Natural killer cell treated with Interleukin-12 subunit alpha and Interleukin-12 subunit beta and Interleukin-15 and Interleukin-18, amount 100 ng/mL, for 72 hours (primary cell): ENCODE data around the gene ZNF550. TPM values are rescaled to one million over a fixed set of nuclear protein-coding genes. Genes with fewer than 3 reads are reported as not detected.
"Not testable (repeated sequence)": the region's sequence is repeated elsewhere in the genome, so short reads cannot be mapped to it uniquely, and the experiment has no call there.

Experiments
- ATAC-seq, 2 donors: fragments of 150-1000 bp; cut with Tn5 transposase in 1 of 2; sonication (Bioruptor Pico), chemical (Tn5 transposase) in 1 of 2; 2 replicates each; pipeline ENCODE4 v1.10.0; 2021
- DNase-seq: peaks from one replicate; pipeline ENCODE4 v3.0.0; 2022; ENCODE audit warnings: low spot score
- H3K27ac Mint-ChIP-seq, 2 donors: 1 replicate in 1 of 2; 2 replicates in 1 of 2; pipeline ENCODE4 v1.8.0; 2022; ENCODE audit warnings: mixed read lengths in 2 of 2, mild to moderate bottlenecking in 1 of 2, moderate library complexity in 1 of 2
- H3K27me3 Mint-ChIP-seq, 2 donors: 1 replicate in 1 of 2; 2 replicates in 1 of 2; pipeline ENCODE4 v1.8.0; 2022; ENCODE audit warnings: mixed read lengths in 2 of 2
- H3K36me3 Mint-ChIP-seq: one replicate; pipeline ENCODE4 v1.8.0; 2022; ENCODE audit warnings: mixed read lengths
- H3K4me1 Mint-ChIP-seq, 2 donors: 1 replicate in 1 of 2; 2 replicates in 1 of 2; pipeline ENCODE4 v1.8.0; 2022; ENCODE audit warnings: low read depth in 2 of 2, mixed read lengths in 2 of 2, mild to moderate bottlenecking in 1 of 2
- H3K4me3 Mint-ChIP-seq: one replicate; pipeline ENCODE4 v1.8.0; 2022; ENCODE audit warnings: mixed read lengths
- H3K9me3 Mint-ChIP-seq: 2 replicates; pipeline ENCODE4 v1.8.0; 2022; ENCODE audit warnings: mixed read lengths
- total RNA-seq, 2 donors: library from RNA; stranded (reverse); gene quantifications; one replicate each; pipeline ENCODE4 v1.2.3, GENCODE V29; 2022

ZNF550 gene
- total RNA-seq, 2 donors from 2014 or later, result 7.8 to 8.8 TPM

DNA sequence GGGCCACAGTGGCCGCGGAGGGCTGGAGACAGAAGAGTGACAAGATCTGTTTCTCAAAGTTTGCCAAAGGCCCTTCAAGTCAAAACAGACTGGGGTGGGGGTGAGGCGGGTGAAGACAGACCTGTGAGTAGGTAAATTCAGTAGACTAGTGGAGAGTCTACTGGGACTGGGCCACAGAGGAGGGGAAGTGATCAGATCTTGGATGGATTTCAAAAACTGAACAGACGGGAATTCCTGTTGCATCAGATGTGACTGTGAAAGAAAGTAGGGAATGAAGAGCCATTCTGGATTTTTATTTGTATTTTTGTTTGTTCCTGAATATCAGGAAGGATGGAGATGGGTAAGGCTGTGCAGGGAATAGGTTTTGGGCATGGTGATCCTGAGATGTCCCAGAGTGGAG, 59.3 kb downstream of the ZNF550 start:
- Mint-ChIP-seq H3K27ac (peak overlapping the region; percentile 47 to 74), H3K36me3 (peaks cover 61% of the 10 kb centered on the region), H3K9me3 (peaks cover 18% of the 10 kb centered on the region), H3K4me1 (peaks cover 20 to 26% of the 10 kb centered on the region in 2 donors), H3K4me3 (peak overlapping the region; percentile 85)
- DNase-seq, H3K27me3 Mint-ChIP-seq, ATAC-seq: not testable (repeated sequence)

- ATAC-seq, result peak; percentile 98 to 100
- Mint-ChIP-seq H3K36me3 (peaks cover 60% of the 10 kb centered on the region), H3K4me1 (peaks cover 20 to 26% of the 10 kb centered on the region in 2 donors), H3K4me3 (peak within 1 kb of the TSS; percentile 85), H3K9me3 (peaks cover 18% of the 10 kb centered on the region), H3K27ac (peak within 1 kb of the TSS; percentile 48 to 74)
- not testable (repeated sequence) for H3K27me3 Mint-ChIP-seq
- peak; percentile 96 for DNase-seq
These were observed 59.8 kb downstream of the ZNF550 start, which contains the start of gene ZNF773 for GRCh38 chr19:57499680-57500395. Gene ZNF773 (plus strand): TSS chr19:57499938. CDS start chr19:57500081, 143 bp downstream.

DNA sequence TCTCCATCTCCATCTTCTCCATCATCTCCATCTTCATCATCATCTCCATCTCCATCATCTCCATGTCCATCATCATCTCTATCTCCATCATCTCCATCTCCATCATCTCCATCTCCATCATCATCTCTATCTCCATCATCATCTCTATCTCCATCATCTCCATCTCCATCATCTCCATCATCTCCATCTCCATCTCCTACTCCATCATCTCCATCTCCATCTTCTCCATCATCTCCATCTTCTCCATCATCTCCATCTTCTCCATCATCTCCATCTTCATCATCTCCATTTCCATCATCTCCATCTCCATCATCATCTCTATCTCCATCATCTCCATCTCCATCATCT, 60.4 kb downstream of the ZNF550 start:
- H3K36me3 Mint-ChIP-seq, result peaks cover 63% of the 10 kb centered on the region
- H3K4me1 Mint-ChIP-seq, result peaks cover 20 to 26% of the 10 kb centered on the region in 2 donors
- H3K27me3 Mint-ChIP-seq, DNase-seq, ATAC-seq: not testable (repeated sequence)
- H3K9me3 Mint-ChIP-seq, result peaks cover 18% of the 10 kb centered on the region
- H3K4me3 Mint-ChIP-seq, result peak overlapping the region; percentile 85
- peak overlapping the region; percentile 48 to 74 for H3K27ac Mint-ChIP-seq

DNA sequence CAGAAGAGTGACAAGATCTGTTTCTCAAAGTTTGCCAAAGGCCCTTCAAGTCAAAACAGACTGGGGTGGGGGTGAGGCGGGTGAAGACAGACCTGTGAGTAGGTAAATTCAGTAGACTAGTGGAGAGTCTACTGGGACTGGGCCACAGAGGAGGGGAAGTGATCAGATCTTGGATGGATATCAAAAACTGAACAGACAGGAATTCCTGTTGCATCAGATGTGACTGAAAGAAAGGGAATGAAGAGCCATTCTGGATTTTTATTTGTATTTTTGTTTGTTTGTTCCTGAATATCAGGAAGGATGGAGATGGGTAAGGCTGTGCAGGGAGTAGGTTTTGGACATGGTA, 71.4 kb downstream of the ZNF550 start:
- H3K27me3 Mint-ChIP-seq, DNase-seq, ATAC-seq: not testable (repeated sequence)
- Mint-ChIP-seq H3K9me3 (peaks cover 20% of the 10 kb centered on the region), H3K4me1 (peaks cover 13 to 15% of the 10 kb centered on the region in 2 donors), H3K27ac (peak overlapping the region in 1 of 2 donors; percentile 70), H3K36me3 (peaks cover 45% of the 10 kb centered on the region), H3K4me3 (peak overlapping the region; percentile 77)

GRCh38 chr19:57487477-57488298, 72.0 kb downstream of the ZNF550 start, which contains the start of gene ZNF419:
Gene ZNF419 (plus strand): TSS chr19:57487750. CDS start chr19:57487951, 201 bp downstream.
- peaks cover 13 to 15% of the 10 kb centered on the region in 2 donors for H3K4me1 Mint-ChIP-seq
- peak; percentile 89 for DNase-seq
- not testable (repeated sequence) for H3K27me3 Mint-ChIP-seq
- peak; percentile 95 to 98 for ATAC-seq
- peaks cover 39% of the 10 kb centered on the region for H3K36me3 Mint-ChIP-seq
- peak within 1 kb of the TSS; percentile 77 for H3K4me3 Mint-ChIP-seq
- peak within 1 kb of the TSS; percentile 19 to 70 for H3K27ac Mint-ChIP-seq
- peaks cover 20% of the 10 kb centered on the region for H3K9me3 Mint-ChIP-seq

Other genes starting within 250 kb of the ZNF550 start
- gene ZNF543, start 239.4 kb downstream of the ZNF550 start, total RNA-seq, result 1 to 10 TPM; 5.9 to 7.2 TPM
- gene ZNF304, start 208.6 kb downstream of the ZNF550 start, total RNA-seq, result 1 to 10 TPM; 4.7 to 9.8 TPM
- 1 to 10 TPM; 3.5 to 5.2 TPM for gene TRAPPC2B, start 196.3 kb downstream of the ZNF550 start, total RNA-seq
- 1 to 10 TPM; 2.2 to 3.0 TPM for gene ZNF547, start 196.3 kb downstream of the ZNF550 start, total RNA-seq
- 10 to 100 TPM; 18.9 to 22.0 TPM for gene ZNF548, start 170.0 kb downstream of the ZNF550 start, total RNA-seq
- 10 to 100 TPM; 10.6 to 11.1 TPM for gene ZNF17, start 148.7 kb downstream of the ZNF550 start, total RNA-seq
- gene ZNF749, start 124.5 kb downstream of the ZNF550 start, total RNA-seq, result 10 to 100 TPM; 11.5 to 21.7 TPM
- under 1 TPM in 1 of 2 donors, not detected in 1; 0.21 TPM for gene VN1R1, start 102.7 kb downstream of the ZNF550 start, total RNA-seq
- gene ZNF772, start 82.3 kb downstream of the ZNF550 start, total RNA-seq, result 1 to 10 TPM; 3.4 to 6.8 TPM
- gene ZNF419, start 72.1 kb downstream of the ZNF550 start, total RNA-seq, result 1 to 10 TPM; 6.7 to 7.2 TPM
- gene ZNF773, start 59.9 kb downstream of the ZNF550 start, total RNA-seq, result 1 to 10 TPM; 4.8 to 5.6 TPM
- gene ZNF549, start 32.5 kb downstream of the ZNF550 start, total RNA-seq, result 1 to 10 TPM; 4.8 to 7.3 TPM
- 1 to 10 TPM; 3.1 to 3.4 TPM for gene ZNF416, start 19.0 kb upstream of the ZNF550 start, total RNA-seq
- 1 to 10 TPM; 4.8 to 5.5 TPM for gene ZIK1, start 24.3 kb upstream of the ZNF550 start, total RNA-seq
- 1 to 10 TPM; 4.7 to 9.8 TPM for gene ZNF530, start 40.0 kb upstream of the ZNF550 start, total RNA-seq
- 10 to 100 TPM; 11.3 to 11.6 TPM for gene ZNF134, start 54.4 kb upstream of the ZNF550 start, total RNA-seq
- 10 to 100 TPM in 1 of 2 donors, 1 to 10 TPM in 1; 9.9 to 12.4 TPM for gene ZNF211, start 73.3 kb upstream of the ZNF550 start, total RNA-seq
- not detected for gene ZSCAN4, start 109.1 kb upstream of the ZNF550 start, total RNA-seq
- 10 to 100 TPM in 1 of 2 donors, 1 to 10 TPM in 1; 6.6 to 13.5 TPM for gene ZNF551, start 122.1 kb upstream of the ZNF550 start, total RNA-seq
- 1 to 10 TPM in 1 of 2 donors, under 1 TPM in 1; 0.81 to 1.3 TPM for gene ZNF154, start 149.3 kb upstream of the ZNF550 start, total RNA-seq
- 1 to 10 TPM; 5.7 to 9.0 TPM for gene ZNF671, start 167.8 kb upstream of the ZNF550 start, total RNA-seq
- gene ZNF776, start 187.0 kb upstream of the ZNF550 start, total RNA-seq, result 10 to 100 TPM in 1 of 2 donors, 1 to 10 TPM in 1; 5.7 to 13.1 TPM
- gene ZNF586, start 209.8 kb upstream of the ZNF550 start, total RNA-seq, result 10 to 100 TPM; 19.4 to 20.1 TPM